K562 (cell line): ENCODE data around the gene ZKSCAN1. TPM values are rescaled to one million over a fixed set of nuclear protein-coding genes. Genes with fewer than 3 reads are reported as not detected.

Source experiments
- ARID3B ChIP-seq: fragments of 250-450 bp; sonication (Bioruptor Pico); IDR thresholded peaks from 2 replicates; pipeline ENCODE4 v1.4.0; 2020; ENCODE audit warnings: borderline replicate concordance
- CBX3 ChIP-seq, 2 experiments: IDR thresholded peaks; 1 replicate in 1 of 2; 2 replicates in 1 of 2; pipeline ENCODE4 v1.6.1; 2012; ENCODE audit warnings: inconsistent platforms in 2 of 2, low read length in 2 of 2, borderline replicate concordance in 1 of 2, control low read depth in 1 of 2
- FOXO4 ChIP-seq: fragments of 450-650 bp; formaldehyde crosslinking; IDR thresholded peaks from 2 replicates; pipeline ENCODE4 v1.4.0; 2020; ENCODE audit warnings: mild to moderate bottlenecking, moderate library complexity
- GTF3C2 ChIP-seq: IDR thresholded peaks from 3 replicates; pipeline ENCODE4 v1.6.1; 2011; ENCODE audit warnings: borderline replicate concordance, mild to moderate bottlenecking, moderate library complexity; ENCODE audit not compliant: insufficient read length; ENCODE audit errors: extremely low read depth
- HES1 ChIP-seq: fragments of 450-650 bp; IDR thresholded peaks from 2 replicates; pipeline ENCODE4 v1.6.1; 2016; ENCODE audit warnings: low read depth, mild to moderate bottlenecking, moderate library complexity
- HNRNPUL1 ChIP-seq: fragments of 200-400 bp; formaldehyde crosslinking; IDR thresholded peaks from 2 replicates; pipeline ENCODE4 v1.6.1; 2017; ENCODE audit warnings: low read length
- JUN ChIP-seq, 2 experiments: sonication (generic) in 1 of 2; formaldehyde crosslinking in 1 of 2; IDR thresholded peaks; 2 replicates each; pipeline versions ENCODE4 v1.6.1 to v1.8.0; 2012 to 2022; ENCODE audit warnings: borderline replicate concordance in 2 of 2, mild to moderate bottlenecking in 2 of 2, improper control_type of control experiment in 1 of 2, low read depth in 1 of 2, low read length in 1 of 2, missing genetic modification reagents in 1 of 2
- JUND ChIP-seq, 2 experiments: IDR thresholded peaks; 2 replicates in 1 of 2; 3 replicates in 1 of 2; pipeline ENCODE4 v1.6.1; 2011; ENCODE audit warnings: borderline replicate concordance in 2 of 2, low read depth in 2 of 2, low read length in 2 of 2, improper control_type of control experiment in 1 of 2, missing biosample characterization in 1 of 2, missing genetic modification characterization in 1 of 2, missing genetic modification reagents in 1 of 2
- NKRF ChIP-seq: fragments of 450-650 bp; IDR thresholded peaks from 2 replicates; pipeline ENCODE4 v1.6.1; 2016; ENCODE audit warnings: borderline replicate concordance
- PPARD ChIP-seq: fragments of 250-450 bp; sonication (Bioruptor Pico); IDR thresholded peaks from 2 replicates; pipeline ENCODE4 v1.8.0; 2022; ENCODE audit warnings: inconsistent platforms, mild to moderate bottlenecking, moderate library complexity
- RBM39 ChIP-seq: fragments of 200-400 bp; formaldehyde crosslinking; optimal IDR thresholded peaks from 2 replicates; pipeline ENCODE3; 2018; ENCODE audit warnings: low read depth, low read length
- SAFB2 ChIP-seq: fragments of 200-400 bp; formaldehyde crosslinking; IDR thresholded peaks from 2 replicates; pipeline ENCODE4 v1.6.1; 2018; ENCODE audit warnings: borderline replicate concordance, low read length, low read depth, moderate library complexity; ENCODE audit not compliant: severe bottlenecking
- ZFP91 ChIP-seq: sonication (generic); formaldehyde crosslinking; IDR thresholded peaks from 2 replicates; pipeline ENCODE4 v1.8.0; 2022; ENCODE audit warnings: mild to moderate bottlenecking, missing genetic modification reagents
- ZNF184 ChIP-seq: sonication (generic); formaldehyde crosslinking; IDR thresholded peaks from 2 replicates; pipeline ENCODE4 v1.5.0; 2020; ENCODE audit warnings: missing genetic modification reagents
- ZNF316 ChIP-seq: fragments of 450-650 bp; IDR thresholded peaks from 2 replicates; pipeline ENCODE4 v1.6.1; 2016
- polyA plus RNA-seq, 8 experiments: library from polyadenylated mRNA; depleted of rRNA in 4 of 8; stranded (reverse) in 5 of 8; unstranded in 3 of 8; fragments of >200 nt; fragmentation: Nextera tagmentation in 2 of 8; fragmentation: Illumina TruSeq in 1 of 8; extraction: Ambion mirVana in 2 of 8; extraction: Trizol in 1 of 8; gene quantifications; 2 replicates each; pipeline versions ENCODE4 v1.2.1 to v1.2.3, GENCODE V29; 2011 to 2014; ENCODE audit warnings: inconsistent platforms in 1 of 8, missing spikeins in 1 of 8
- total RNA-seq, 7 experiments: library from RNA; depleted of rRNA in 6 of 7; stranded (reverse); fragments of >200 nt in 6 of 7; fragmentation: Illumina TruSeq in 2 of 7; extraction: Trizol in 2 of 7; gene quantifications; 2 replicates each; pipeline versions ENCODE4 v1.2.1 to v1.2.3, GENCODE V29; 2011 to 2021; ENCODE audit warnings: low replicate concordance in 1 of 7

The ZKSCAN1 gene
- total and polyA plus RNA-seq, 9 of the 15 experiments (the other 6 are each of a cell fraction or from before 2014, with no cell fraction given) = 5.3 to 43.0 (median 23.2) TPM

GRCh38 chr7:100081535-100082102 is 66.2 kb downstream of the ZKSCAN1 start, which contains the start of gene ZNF3 (continued):
- peak; percentile 92; the same call in 1 of the 2 replicates for TF ChIP-seq JUN (IDR thresholded peaks at IDR 0.05; ENCODE audit: borderline replicate concordance, low read depth, low read length)
- peak; percentile 46; the same call in 1 of the 2 replicates for TF ChIP-seq JUN (CRISPR knock-in tag; IDR thresholded peaks at IDR 0.05; ENCODE audit: borderline replicate concordance)
- no peak for TF ChIP-seq HNRNPUL1
- TF ChIP-seq PPARD = no peak
- TF ChIP-seq NKRF = peak; percentile 90
- no peak for TF ChIP-seq RBM39
- no peak for TF ChIP-seq HES1
- TF ChIP-seq ZNF184 (CRISPR knock-in tag) = no peak
- peak in 1 of 2 experiments; percentile 93; a peak in 2 of 3 replicates for TF ChIP-seq CBX3 (IDR thresholded peaks at IDR 0.05; ENCODE audit: borderline replicate concordance in 1 of 2, low read length in 2 of 2)
- no peak; the same call in 1 of the 2 replicates for TF ChIP-seq FOXO4 (CRISPR knock-in tag)
- peak; percentile 100 for TF ChIP-seq ZNF316
- no peak for TF ChIP-seq SAFB2
- peak; percentile 93 for TF ChIP-seq JUND (IDR thresholded peaks at IDR 0.05; ENCODE audit: borderline replicate concordance, low read depth, low read length)
- TF ChIP-seq JUND (tag; IDR thresholded peaks at IDR 0.05; ENCODE audit: borderline replicate concordance, low read depth, low read length) = no peak; the same call in 2 of the 3 replicates
- TF ChIP-seq GTF3C2 = no peak
- no peak for TF ChIP-seq ZFP91 (CRISPR knock-in tag)
- TF ChIP-seq ARID3B (CRISPR knock-in tag) = no peak
